NCI-H1105 treated with DMSO at 0.1 percent for 48 hours (cell line): ENCODE measurements around the gene PRKN.

ENCODE experiments used
- DNase-seq: peaks from one replicate; lab custom pipeline; 2025; lab: John Stamatoyannopoulos, UW

The PRKN gene

GRCh38 chr6:161414707-161415106, 1312.9 kb downstream of the PRKN start:
- no peak for DNase-seq

GRCh38 chr6:161414180-161414579, 1313.4 kb downstream of the PRKN start:
- DNase-seq = no peak

GRCh38 chr6:161413355-161413771, 1314.2 kb downstream of the PRKN start:
- no peak for DNase-seq

GRCh38 chr6:161412795-161413194, 1314.8 kb downstream of the PRKN start:
- no peak for DNase-seq

GRCh38 chr6:161411265-161411944, 1316.2 kb downstream of the PRKN start:
- DNase-seq = no peak

GRCh38 chr6:161410736-161411135, 1316.8 kb downstream of the PRKN start:
- no peak for DNase-seq

- no peak for DNase-seq
Observed at GRCh38 chr6:161410076-161410475, 1317.5 kb downstream of the PRKN start.

GRCh38 chr6:161409353-161409752, 1318.2 kb downstream of the PRKN start:
- no peak for DNase-seq

GRCh38 chr6:161408041-161408440, 1319.5 kb downstream of the PRKN start:
- DNase-seq = no peak

GRCh38 chr6:161407581-161407980, 1320.0 kb downstream of the PRKN start:
- no peak for DNase-seq

GRCh38 chr6:161407115-161407514, 1320.5 kb downstream of the PRKN start:
- DNase-seq = no peak

- no peak for DNase-seq
Observed at GRCh38 chr6:161406646-161407045, 1320.9 kb downstream of the PRKN start.

GRCh38 chr6:161405418-161405817, 1322.1 kb downstream of the PRKN start:
- no peak for DNase-seq

- DNase-seq = no peak
Observed at GRCh38 chr6:161403717-161404116, 1323.8 kb downstream of the PRKN start.

GRCh38 chr6:161401587-161402309, 1325.8 kb downstream of the PRKN start:
- no peak for DNase-seq

- DNase-seq = no peak
Observed at GRCh38 chr6:161400671-161401070, 1326.9 kb downstream of the PRKN start.

GRCh38 chr6:161396539-161396938, 1331.0 kb downstream of the PRKN start:
- DNase-seq = no peak

GRCh38 chr6:161395716-161396231, 1331.8 kb downstream of the PRKN start:
- DNase-seq = no peak

- DNase-seq = no peak
Observed at GRCh38 chr6:161394437-161394836, 1333.1 kb downstream of the PRKN start.

GRCh38 chr6:161393839-161394364, 1333.7 kb downstream of the PRKN start:
- DNase-seq = peak; percentile 85

GRCh38 chr6:161393292-161393691, 1334.3 kb downstream of the PRKN start:
- no peak for DNase-seq

GRCh38 chr6:161389756-161390155, 1337.8 kb downstream of the PRKN start:
- no peak for DNase-seq

- no peak for DNase-seq
Observed at GRCh38 chr6:161383951-161384350, 1343.6 kb downstream of the PRKN start.
